Fibroblast of lung (primary cell): ENCODE measurements around the gene MAEA. TPM values are rescaled to one million over a fixed set of nuclear protein-coding genes. Genes with fewer than 3 reads are reported as not detected.

Source experiments
- DNase-seq, 2 donors: peaks; one replicate each; pipeline versions ENCODE4 v3.0.0 to v3.0.0-alpha.2; 2010; ENCODE audit warnings: low read depth in 2 of 2
- H2AFZ ChIP-seq: 2 replicates; pipeline ENCODE4 v1.5.1; 2012; ENCODE audit warnings: low read length, control low read depth, inconsistent platforms
- H3K27ac ChIP-seq: 2 replicates; pipeline ENCODE4 v1.5.1; 2011; ENCODE audit warnings: low read length, control low read depth; ENCODE audit not compliant: insufficient read depth
- H3K27me3 ChIP-seq: 2 replicates; pipeline ENCODE4 v1.5.1; 2011; ENCODE audit warnings: mild to moderate bottlenecking, low read length; ENCODE audit not compliant: control insufficient read depth, insufficient read depth
- H3K36me3 ChIP-seq: 2 replicates; pipeline ENCODE4 v1.5.1; 2011; ENCODE audit warnings: low read length; ENCODE audit not compliant: control insufficient read depth, insufficient read depth
- H3K4me1 ChIP-seq: 2 replicates; pipeline ENCODE4 v1.5.1; 2011; ENCODE audit warnings: low read length; ENCODE audit not compliant: control insufficient read depth, insufficient read depth; ENCODE audit errors: extremely low read depth
- H3K4me2 ChIP-seq: 2 replicates; pipeline ENCODE4 v1.5.1; 2011; ENCODE audit warnings: low read length, control low read depth; ENCODE audit not compliant: insufficient read depth; ENCODE audit errors: extremely low read depth
- H3K4me3 ChIP-seq, 4 experiments: fragments of 200-600 bp in 1 of 4; sonication (generic) in 1 of 4; replicated peaks in 1 of 4; 2 replicates each; pipeline ENCODE4 v1.5.1; 2011 to 2016; ENCODE audit warnings: low read length in 4 of 4, low read depth in 3 of 4, mild to moderate bottlenecking in 3 of 4, control low read depth in 2 of 4, inconsistent platforms in 1 of 4, mixed read lengths in 1 of 4; ENCODE audit not compliant: insufficient read depth in 1 of 4; ENCODE audit errors: control extremely low read depth in 1 of 4
- H3K79me2 ChIP-seq: 2 replicates; pipeline ENCODE4 v1.5.1; 2012; ENCODE audit warnings: mild to moderate bottlenecking, low read length, inconsistent platforms; ENCODE audit not compliant: control insufficient read depth, insufficient read depth
- H3K9ac ChIP-seq: 2 replicates; pipeline ENCODE4 v1.5.1; 2011; ENCODE audit warnings: mild to moderate bottlenecking, low read length, control low read depth; ENCODE audit not compliant: insufficient read depth
- H3K9me3 ChIP-seq: 2 replicates; pipeline ENCODE4 v1.5.1; 2012; ENCODE audit warnings: low read depth, low read length; ENCODE audit not compliant: control insufficient read depth, insufficient read depth
- H4K20me1 ChIP-seq: 2 replicates; pipeline ENCODE4 v1.5.1; 2011; ENCODE audit warnings: low read length; ENCODE audit not compliant: control insufficient read depth, insufficient read depth; ENCODE audit errors: extremely low read depth
- CTCF ChIP-seq, 2 donors: IDR thresholded peaks in 1 of 2; conservative IDR thresholded peaks in 1 of 2; 1 replicate in 1 of 2; 2 replicates in 1 of 2; pipeline ENCODE4 v1.5.1; 2011 to 2012; ENCODE audit warnings: low read length in 2 of 2, control low read depth in 1 of 2, inconsistent platforms in 1 of 2, low read depth in 1 of 2, mild to moderate bottlenecking in 1 of 2
- EZH2 ChIP-seq: IDR thresholded peaks from 2 replicates; pipeline ENCODE4 v1.5.1; 2012; ENCODE audit warnings: low read length, control low read depth, mild to moderate bottlenecking; ENCODE audit errors: missing control alignments
- polyA plus RNA-seq, 2 donors: library from polyadenylated mRNA; depleted of rRNA in 1 of 2; stranded (reverse) in 1 of 2; unstranded in 1 of 2; fragments of >200 nt; gene quantifications; 2 replicates each; pipeline ENCODE4 v1.2.1, GENCODE V29; 2011 to 2012; ENCODE audit warnings: missing spikeins in 1 of 2
- total RNA-seq: library from RNA; depleted of rRNA; stranded (reverse); fragments of >200 nt; gene quantifications from 2 replicates; pipeline ENCODE4 v1.2.1, GENCODE V29; 2014

Gene MAEA
- total and polyA plus RNA-seq, 2 donors (not counting 1 experiment from before 2014, with no cell fraction given): 44.3 to 53.8 TPM

DNA sequence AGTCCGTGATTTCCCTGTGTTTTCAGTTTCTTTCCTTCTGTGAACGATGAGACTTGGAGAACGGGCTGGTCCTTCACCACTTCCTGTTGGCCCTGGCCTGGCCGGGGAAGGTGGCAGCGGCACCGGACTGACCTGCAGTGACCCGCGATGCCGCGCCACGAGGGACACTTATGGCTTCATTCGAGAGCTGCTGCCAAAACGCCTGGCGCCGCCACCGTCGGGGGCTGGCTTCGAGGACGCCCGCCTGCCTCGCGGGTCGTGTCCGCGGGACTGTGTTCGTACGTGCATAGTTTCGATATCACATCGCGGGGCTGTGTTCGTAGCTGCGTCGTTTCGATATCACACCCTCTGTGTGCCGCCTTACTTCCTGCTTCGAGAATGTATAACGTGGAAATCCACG, 49.8 kb downstream of the MAEA start:
- Histone ChIP-seq H3K27ac (no peak overlapping the region), H4K20me1 (no peaks in the 10 kb centered on the region), H2AFZ (no peak overlapping the region), H3K9me3 (no peaks in the 10 kb centered on the region), H3K27me3 (no peaks in the 10 kb centered on the region), H3K4me3 (no peak overlapping the region), H3K9ac (no peak overlapping the region), H3K4me2 (no peak overlapping the region), H3K4me1 (no peaks in the 10 kb centered on the region), H3K36me3 (peaks cover 41% of the 10 kb centered on the region), H3K79me2 (no peaks in the 10 kb centered on the region)
- no peak for DNase-seq
- TF ChIP-seq CTCF (conservative IDR thresholded peaks at IDR 0.05 in 1 of 2, IDR thresholded peaks at IDR 0.05 in 1 of 2; ENCODE audit: low read depth in 1 of 2, low read length in 2 of 2): no peak
- no peak for TF ChIP-seq EZH2

DNA sequence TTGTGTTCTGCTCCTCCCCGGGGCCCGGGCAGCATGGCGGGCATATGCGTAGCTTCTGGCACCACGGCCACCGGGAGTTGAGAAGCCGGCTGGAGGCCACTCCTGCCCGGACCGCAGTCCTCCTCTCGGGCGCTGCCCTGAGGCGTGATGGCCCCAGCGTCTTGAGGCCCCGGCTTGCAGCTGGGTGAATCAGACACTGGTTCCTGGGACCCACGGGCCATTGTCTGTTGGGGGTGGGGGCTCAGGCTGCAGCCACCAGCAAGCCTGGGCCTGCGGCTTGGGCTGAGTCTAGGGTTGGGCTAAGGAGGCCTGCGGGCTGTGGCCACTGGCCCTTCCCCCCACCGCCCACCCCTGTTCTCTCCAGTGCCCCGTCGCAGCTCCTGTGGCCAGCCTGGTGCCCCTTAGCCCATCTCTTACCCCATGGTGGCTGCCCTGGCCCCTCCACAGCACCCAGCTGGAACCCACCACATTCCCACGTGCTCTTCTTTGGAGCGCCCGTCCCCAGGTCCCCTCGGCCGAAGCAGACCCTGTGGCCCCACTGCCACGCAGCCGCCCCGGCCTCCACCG, 50.6 kb downstream of the MAEA start:
- H3K4me1 ChIP-seq: no peaks in the 10 kb centered on the region

GRCh38 chr4:1340861-1341260, 51.2 kb downstream of the MAEA start:
- H3K36me3 ChIP-seq: peaks cover 39% of the 10 kb centered on the region
- no peak overlapping the region for H3K27ac ChIP-seq
- no peaks in the 10 kb centered on the region for H3K9me3 ChIP-seq
- H2AFZ ChIP-seq: no peak overlapping the region
- H3K9ac ChIP-seq: no peak overlapping the region
- H3K4me1 ChIP-seq: no peaks in the 10 kb centered on the region
- no peak for TF ChIP-seq EZH2
- no peak for TF ChIP-seq CTCF (conservative IDR thresholded peaks at IDR 0.05 in 1 of 2, IDR thresholded peaks at IDR 0.05 in 1 of 2; ENCODE audit: low read depth in 1 of 2, low read length in 2 of 2)
- no peak overlapping the region for H3K4me3 ChIP-seq
- no peaks in the 10 kb centered on the region for H4K20me1 ChIP-seq
- H3K79me2 ChIP-seq: peaks cover 3% of the 10 kb centered on the region
- DNase-seq: no peak
- H3K27me3 ChIP-seq: no peaks in the 10 kb centered on the region
- H3K4me2 ChIP-seq: no peak overlapping the region

More for the DNA sequence above, 50.6 kb downstream of the MAEA start:
- no peak overlapping the region for H2AFZ ChIP-seq
- no peaks in the 10 kb centered on the region for H3K9me3 ChIP-seq
- H3K27ac ChIP-seq: no peak overlapping the region
- H3K4me2 ChIP-seq: no peak overlapping the region
- no peak overlapping the region for H3K4me3 ChIP-seq
- H3K79me2 ChIP-seq: peaks cover 3% of the 10 kb centered on the region
- H3K27me3 ChIP-seq: no peaks in the 10 kb centered on the region
- H3K9ac ChIP-seq: no peak overlapping the region
- H3K36me3 ChIP-seq: peaks cover 39% of the 10 kb centered on the region
- DNase-seq: no peak
- no peak for TF ChIP-seq EZH2
- no peak for TF ChIP-seq CTCF (conservative IDR thresholded peaks at IDR 0.05 in 1 of 2, IDR thresholded peaks at IDR 0.05 in 1 of 2; ENCODE audit: low read depth in 1 of 2, low read length in 2 of 2)
- H4K20me1 ChIP-seq: no peaks in the 10 kb centered on the region
